Measurements from ENCODE around the gene LRRC61. TPM values are rescaled to one million over a fixed set of nuclear protein-coding genes. Genes with fewer than 3 reads are reported as not detected.

LRRC61 gene
- total and polyA plus RNA-seq, 2 experiments from 2014 or later, result 30.0 to 34.0 TPM

DNA sequence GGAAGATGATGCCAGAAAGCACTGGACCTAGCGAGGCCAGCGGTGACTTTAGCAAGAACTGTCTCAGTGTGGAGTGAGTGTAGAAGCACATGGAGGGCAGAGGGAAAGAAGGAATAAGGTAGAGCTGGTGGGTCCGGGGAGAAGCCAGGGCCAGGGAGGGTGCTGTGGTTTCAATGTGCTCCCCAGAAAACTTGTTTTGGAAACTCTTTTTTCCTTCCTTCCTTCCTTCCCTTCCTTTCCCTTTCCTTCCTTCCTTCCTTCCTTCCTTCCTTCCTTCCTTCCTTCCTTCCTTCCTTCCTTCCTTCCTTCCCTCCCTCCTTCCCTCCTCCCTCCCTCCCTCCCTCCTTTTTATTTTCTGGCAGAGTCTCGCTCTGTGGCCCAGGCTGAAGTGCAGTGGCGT is 23.8 kb downstream of the LRRC61 start:
- Histone ChIP-seq H3K27ac (no peak overlapping the region), H3K9me3 (ENCODE audit: low read depth) (no peaks in the 10 kb centered on the region), H3K36me3 (no peaks in the 10 kb centered on the region), H3K4me3 (no peak overlapping the region), H3K27me3 (peaks cover 22% of the 10 kb centered on the region), H3K4me1 (ENCODE audit: low read depth) (no peaks in the 10 kb centered on the region)
- TF ChIP-seq, protein P1, sequence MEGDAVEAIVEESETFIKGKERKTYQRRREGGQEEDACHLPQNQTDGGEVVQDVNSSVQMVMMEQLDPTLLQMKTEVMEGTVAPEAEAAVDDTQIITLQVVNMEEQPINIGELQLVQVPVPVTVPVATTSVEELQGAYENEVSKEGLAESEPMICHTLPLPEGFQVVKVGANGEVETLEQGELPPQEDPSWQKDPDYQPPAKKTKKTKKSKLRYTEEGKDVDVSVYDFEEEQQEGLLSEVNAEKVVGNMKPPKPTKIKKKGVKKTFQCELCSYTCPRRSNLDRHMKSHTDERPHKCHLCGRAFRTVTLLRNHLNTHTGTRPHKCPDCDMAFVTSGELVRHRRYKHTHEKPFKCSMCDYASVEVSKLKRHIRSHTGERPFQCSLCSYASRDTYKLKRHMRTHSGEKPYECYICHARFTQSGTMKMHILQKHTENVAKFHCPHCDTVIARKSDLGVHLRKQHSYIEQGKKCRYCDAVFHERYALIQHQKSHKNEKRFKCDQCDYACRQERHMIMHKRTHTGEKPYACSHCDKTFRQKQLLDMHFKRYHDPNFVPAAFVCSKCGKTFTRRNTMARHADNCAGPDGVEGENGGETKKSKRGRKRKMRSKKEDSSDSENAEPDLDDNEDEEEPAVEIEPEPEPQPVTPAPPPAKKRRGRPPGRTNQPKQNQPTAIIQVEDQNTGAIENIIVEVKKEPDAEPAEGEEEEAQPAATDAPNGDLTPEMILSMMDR (IDR thresholded peaks at IDR 0.05; ENCODE audit: low read depth, low read length), result no peak
- DNase-seq (ENCODE audit: low read depth in 1 of 2, low spot score in 1 of 2), result no peak

DNA sequence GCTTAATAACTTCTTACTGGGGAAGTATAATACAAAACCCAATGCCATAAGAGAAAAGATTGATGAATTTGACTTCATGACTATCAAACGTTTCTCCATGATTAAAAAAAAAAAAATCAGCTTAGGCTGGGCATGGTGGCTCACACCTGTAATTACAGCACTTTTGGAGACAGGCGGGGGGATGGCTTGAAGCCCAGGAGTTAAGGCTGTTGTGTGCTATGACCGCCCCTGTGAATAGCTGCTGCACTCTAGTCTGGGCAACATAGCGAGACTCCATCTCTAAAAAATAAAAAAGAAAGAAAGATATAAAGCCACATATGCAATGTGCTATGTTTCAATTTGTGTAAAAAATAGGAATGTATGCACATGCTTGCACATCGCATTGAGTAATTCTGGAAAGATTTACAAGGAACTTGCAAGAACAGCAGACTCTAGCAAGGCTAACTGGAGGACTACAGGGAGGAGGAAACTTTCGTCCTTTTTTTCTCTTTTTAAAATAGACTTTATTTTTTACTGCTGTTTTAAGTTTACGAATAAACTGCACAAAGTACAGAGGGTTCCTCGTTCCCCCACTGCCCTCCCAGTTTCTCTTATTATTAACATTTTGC is 28.5 kb downstream of the LRRC61 start:
- no peak for DNase-seq (ENCODE audit: low read depth in 1 of 2, low spot score in 1 of 2)

DNA sequence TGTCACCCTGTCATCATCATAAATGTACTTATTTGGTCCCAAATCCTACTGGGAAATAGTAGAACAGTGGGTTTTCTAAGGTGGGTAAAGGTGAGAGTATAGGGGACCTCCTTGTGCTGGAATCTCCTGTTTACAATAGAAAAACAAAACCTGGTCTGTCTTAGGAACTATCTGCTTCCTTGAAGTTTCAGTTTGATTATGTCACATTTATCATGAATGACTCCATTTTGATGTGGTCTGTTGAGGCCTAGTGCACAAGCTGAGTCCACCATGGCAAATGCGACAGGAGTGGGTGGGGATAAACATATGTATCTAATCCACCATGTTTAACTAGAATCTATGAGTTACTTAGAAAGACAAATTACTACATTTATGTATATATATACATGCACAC is 32.5 kb downstream of the LRRC61 start:
- TF ChIP-seq, protein P1 (IDR thresholded peaks at IDR 0.05; ENCODE audit: low read depth, low read length), result no peak
- H3K36me3 ChIP-seq, result no peaks in the 10 kb centered on the region
- no peak overlapping the region for H3K27ac ChIP-seq
- no peak overlapping the region for H3K4me3 ChIP-seq
- H3K27me3 ChIP-seq, result no peaks in the 10 kb centered on the region
- DNase-seq (ENCODE audit: low read depth in 1 of 2, low spot score in 1 of 2), result no peak
- no peaks in the 10 kb centered on the region for H3K9me3 ChIP-seq (ENCODE audit: low read depth)
- no peaks in the 10 kb centered on the region for H3K4me1 ChIP-seq (ENCODE audit: low read depth)

More for the DNA sequence above, 28.5 kb downstream of the LRRC61 start:
- Histone ChIP-seq H3K4me1 (ENCODE audit: low read depth) (no peaks in the 10 kb centered on the region), H3K27ac (no peak overlapping the region), H3K27me3 (no peaks in the 10 kb centered on the region), H3K36me3 (no peaks in the 10 kb centered on the region), H3K4me3 (no peak overlapping the region), H3K9me3 (ENCODE audit: low read depth) (no peaks in the 10 kb centered on the region)
- TF ChIP-seq, protein P1 (IDR thresholded peaks at IDR 0.05; ENCODE audit: low read depth, low read length), result no peak

DNA sequence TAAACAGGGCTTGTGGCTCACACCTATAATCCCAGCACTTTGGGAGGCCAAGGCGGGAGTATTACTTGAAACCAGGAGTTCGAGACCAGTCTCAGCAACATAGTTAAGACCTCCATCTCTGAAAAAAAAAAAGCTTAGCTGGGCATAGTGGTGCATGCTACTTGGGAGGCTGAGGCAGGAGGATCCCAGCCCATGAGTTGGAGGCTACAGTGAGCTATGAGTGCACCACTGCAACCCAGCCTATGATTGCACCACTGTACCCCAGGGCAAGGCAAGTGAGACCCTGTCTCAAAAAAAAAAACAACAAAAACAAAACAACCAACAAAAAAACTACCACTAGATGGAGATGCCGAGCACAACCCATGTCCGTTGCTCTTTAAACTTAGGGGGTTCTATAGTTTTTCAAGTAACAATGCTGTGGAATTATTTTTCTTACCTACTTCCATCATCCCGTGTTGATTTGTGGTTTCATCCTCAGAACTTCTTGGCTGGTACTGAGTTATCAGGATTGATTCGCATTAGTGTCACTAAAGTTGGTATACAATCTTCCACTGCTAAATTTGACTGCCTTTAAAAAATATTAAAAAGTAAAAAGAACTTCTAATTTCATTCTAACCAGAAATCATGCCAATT is 33.2 kb downstream of the LRRC61 start:
- peak; percentile 58 to 60 for DNase-seq (ENCODE audit: low read depth in 1 of 2, low spot score in 1 of 2)
- TF ChIP-seq, protein P1 (IDR thresholded peaks at IDR 0.05; ENCODE audit: low read depth, low read length), result peak; percentile 73
- no peak overlapping the region for H3K27ac ChIP-seq
- no peak overlapping the region for H3K4me3 ChIP-seq
- H3K36me3 ChIP-seq, result no peaks in the 10 kb centered on the region
- H3K4me1 ChIP-seq (ENCODE audit: low read depth), result peaks cover 6% of the 10 kb centered on the region
- H3K9me3 ChIP-seq (ENCODE audit: low read depth), result no peaks in the 10 kb centered on the region
- H3K27me3 ChIP-seq, result no peaks in the 10 kb centered on the region

DNA sequence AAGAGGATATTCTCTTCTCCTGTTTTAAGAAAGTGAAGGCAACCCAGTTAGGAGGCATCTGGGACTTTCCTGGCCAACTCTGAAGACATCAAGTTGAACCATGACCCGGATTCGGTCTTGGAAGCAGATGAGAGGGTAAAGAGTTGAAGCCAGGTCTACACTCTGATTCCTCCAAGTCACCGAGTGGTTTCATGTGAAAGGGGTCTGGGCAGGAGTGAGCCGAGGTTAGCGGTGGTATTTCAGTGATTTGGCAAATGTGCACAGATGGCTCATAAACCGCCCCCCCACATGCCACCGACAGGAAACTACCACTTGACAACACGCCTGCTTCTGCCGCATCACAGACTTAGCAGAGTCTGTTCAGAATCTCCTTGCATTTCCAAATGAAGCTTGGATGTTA is 34.1 kb downstream of the LRRC61 start:
- Histone ChIP-seq H3K9me3 (ENCODE audit: low read depth) (no peaks in the 10 kb centered on the region), H3K27ac (peak overlapping the region; percentile 27), H3K36me3 (no peaks in the 10 kb centered on the region), H3K4me1 (ENCODE audit: low read depth) (peaks cover 15% of the 10 kb centered on the region), H3K27me3 (no peaks in the 10 kb centered on the region), H3K4me3 (no peak overlapping the region)
- TF ChIP-seq, protein P1 (IDR thresholded peaks at IDR 0.05; ENCODE audit: low read depth, low read length), result no peak
- no peak for DNase-seq (ENCODE audit: low read depth in 1 of 2, low spot score in 1 of 2)

All from cardiac muscle cell (in vitro differentiated cells and primary cell).